ENCODE measurements around the gene BRD9.
"Not testable (repeated sequence)": the region's sequence is repeated elsewhere in the genome, so short reads cannot be mapped to it uniquely, and the experiment has no call there.

The BRD9 gene

DNA sequence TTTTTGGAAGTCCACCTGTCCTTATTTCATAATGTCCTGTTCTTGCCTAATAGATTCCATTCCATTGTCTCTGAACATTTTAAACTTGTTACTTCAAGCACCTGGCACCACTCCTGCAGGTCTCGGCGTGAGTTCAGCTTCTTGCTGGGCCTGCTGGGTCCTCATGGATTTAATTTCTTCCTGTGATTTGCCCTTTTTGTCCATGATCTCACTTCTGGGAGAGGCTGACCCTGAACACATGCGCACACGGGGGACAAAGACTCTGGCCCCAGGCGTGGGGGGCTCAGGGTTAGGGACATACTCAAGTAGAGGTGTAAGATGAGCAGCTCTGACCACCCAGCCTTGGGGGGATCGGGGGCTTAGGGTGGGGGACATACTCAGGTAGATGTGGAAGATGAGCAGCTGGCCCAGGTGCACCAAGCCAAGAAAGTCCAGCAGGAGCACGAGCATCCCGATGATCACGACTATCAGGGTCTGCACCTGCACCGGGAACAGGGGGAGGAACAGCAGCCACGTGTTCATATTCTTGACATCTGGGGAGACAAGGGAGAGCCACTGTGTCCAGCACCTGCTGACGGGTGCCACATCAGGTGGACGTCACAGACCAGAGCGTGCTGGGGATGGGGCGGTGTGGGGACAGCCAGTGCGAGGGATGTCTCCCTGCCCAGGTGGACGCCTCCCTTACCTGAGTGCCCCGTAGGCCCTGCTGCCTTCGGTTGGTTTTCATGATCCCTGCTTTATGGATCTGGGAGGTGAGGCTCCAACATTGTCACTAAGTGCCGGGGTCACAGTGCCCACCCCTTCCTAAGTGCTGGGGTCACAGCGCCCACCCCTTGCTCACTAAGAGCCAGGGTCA is 52.3 kb downstream of the BRD9 start:
- not testable (repeated sequence) for H3K4me3 ChIP-seq (ENCODE audit: low read depth, low read length); DNase-seq (ENCODE audit: low read depth)

GRCh38 chr5:838431-838851 is 54.2 kb downstream of the BRD9 start:
- not testable (repeated sequence) for H3K4me3 ChIP-seq (ENCODE audit: low read depth, low read length); DNase-seq (ENCODE audit: low read depth)

GRCh38 chr5:837621-838121 is 54.9 kb downstream of the BRD9 start:
- not testable (repeated sequence) for DNase-seq (ENCODE audit: low read depth); H3K4me3 ChIP-seq (ENCODE audit: low read depth, low read length)

DNA sequence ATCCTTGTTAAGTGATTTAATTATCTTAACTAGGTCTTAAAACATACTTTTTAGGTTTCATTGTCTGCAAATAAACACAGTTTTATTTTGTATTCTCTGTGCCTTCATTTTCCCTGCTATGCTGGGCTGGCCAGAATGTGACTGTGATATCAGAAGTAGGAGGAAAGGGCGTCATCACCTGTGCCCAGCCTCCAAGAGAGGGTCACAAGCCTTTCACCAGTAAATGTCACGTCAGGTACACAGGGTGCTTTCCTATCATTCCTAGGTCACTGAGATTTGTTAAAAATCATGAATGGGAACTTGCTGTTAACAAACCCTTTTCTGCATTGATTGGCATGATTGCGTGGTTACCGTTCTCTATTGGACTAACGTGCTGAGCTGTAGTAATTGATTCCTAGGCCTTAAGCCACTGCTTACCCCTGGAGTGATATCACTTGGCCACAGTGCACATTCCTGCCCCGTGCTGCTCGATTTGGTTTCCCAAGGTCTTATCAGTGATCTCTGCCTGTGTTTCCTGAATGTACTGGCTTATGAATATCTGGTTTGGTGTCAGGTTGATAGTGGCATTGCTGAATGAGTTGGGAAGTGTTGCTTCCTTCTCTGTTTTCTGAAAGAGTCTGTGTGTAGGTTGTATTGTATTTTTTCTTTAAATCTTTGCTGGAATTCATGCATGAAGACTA is 56.5 kb downstream of the BRD9 start:
- H3K4me3 ChIP-seq (ENCODE audit: low read depth, low read length); DNase-seq (ENCODE audit: low read depth): not testable (repeated sequence)

- not testable (repeated sequence) for DNase-seq (ENCODE audit: low read depth); H3K4me3 ChIP-seq (ENCODE audit: low read depth, low read length)
Observed at GRCh38 chr5:834013-834412, 58.6 kb downstream of the BRD9 start.

GRCh38 chr5:828194-828593 is 64.4 kb downstream of the BRD9 start:
- not testable (repeated sequence) for DNase-seq (ENCODE audit: low read depth)

GRCh38 chr5:825544-825943 is 67.1 kb downstream of the BRD9 start:
- H3K4me3 ChIP-seq (ENCODE audit: low read depth, low read length); DNase-seq (ENCODE audit: low read depth): not testable (repeated sequence)
- TF ChIP-seq, protein P1, sequence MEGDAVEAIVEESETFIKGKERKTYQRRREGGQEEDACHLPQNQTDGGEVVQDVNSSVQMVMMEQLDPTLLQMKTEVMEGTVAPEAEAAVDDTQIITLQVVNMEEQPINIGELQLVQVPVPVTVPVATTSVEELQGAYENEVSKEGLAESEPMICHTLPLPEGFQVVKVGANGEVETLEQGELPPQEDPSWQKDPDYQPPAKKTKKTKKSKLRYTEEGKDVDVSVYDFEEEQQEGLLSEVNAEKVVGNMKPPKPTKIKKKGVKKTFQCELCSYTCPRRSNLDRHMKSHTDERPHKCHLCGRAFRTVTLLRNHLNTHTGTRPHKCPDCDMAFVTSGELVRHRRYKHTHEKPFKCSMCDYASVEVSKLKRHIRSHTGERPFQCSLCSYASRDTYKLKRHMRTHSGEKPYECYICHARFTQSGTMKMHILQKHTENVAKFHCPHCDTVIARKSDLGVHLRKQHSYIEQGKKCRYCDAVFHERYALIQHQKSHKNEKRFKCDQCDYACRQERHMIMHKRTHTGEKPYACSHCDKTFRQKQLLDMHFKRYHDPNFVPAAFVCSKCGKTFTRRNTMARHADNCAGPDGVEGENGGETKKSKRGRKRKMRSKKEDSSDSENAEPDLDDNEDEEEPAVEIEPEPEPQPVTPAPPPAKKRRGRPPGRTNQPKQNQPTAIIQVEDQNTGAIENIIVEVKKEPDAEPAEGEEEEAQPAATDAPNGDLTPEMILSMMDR (IDR thresholded peaks at IDR 0.05; ENCODE audit: low read depth, low read length) = peak; percentile 6

More at GRCh38 chr5:828194-828593, 64.4 kb downstream of the BRD9 start:
- H3K4me3 ChIP-seq (ENCODE audit: low read depth, low read length) = not testable (repeated sequence)

- TF ChIP-seq, protein P1 (IDR thresholded peaks at IDR 0.05; ENCODE audit: low read depth, low read length) = no peak
- H3K4me3 ChIP-seq (ENCODE audit: low read depth, low read length) = no peak overlapping the region
- no peak for DNase-seq (ENCODE audit: low read depth)
Observed at GRCh38 chr5:821504-821903, 71.1 kb downstream of the BRD9 start.

DNA sequence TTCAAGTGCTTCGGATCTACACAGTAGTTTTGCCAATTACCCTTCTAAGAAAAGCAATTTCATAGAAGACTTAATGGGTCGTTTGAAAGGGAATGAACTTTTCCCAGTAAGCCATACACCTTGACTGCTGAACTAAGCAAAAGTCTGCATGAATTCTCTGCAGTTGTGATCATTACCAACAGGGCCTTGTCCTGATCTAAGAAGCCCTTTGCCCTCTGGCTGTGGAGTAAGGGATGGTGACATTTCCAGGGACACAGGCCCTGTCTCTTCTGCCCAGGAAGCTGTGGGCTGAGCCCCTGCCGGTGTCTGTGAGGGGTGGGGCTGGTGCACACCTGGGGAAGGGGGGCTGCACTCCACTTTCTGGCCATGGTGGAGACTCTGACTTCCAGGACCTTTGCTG is 72.4 kb downstream of the BRD9 start:
- no peak for DNase-seq (ENCODE audit: low read depth)
- TF ChIP-seq, protein P1 (IDR thresholded peaks at IDR 0.05; ENCODE audit: low read depth, low read length) = no peak
- no peak for TF ChIP-seq MAX (IDR thresholded peaks at IDR 0.05; ENCODE audit: low read depth, low read length)
- no peak for TF ChIP-seq POLR2A (IDR thresholded peaks at IDR 0.05; ENCODE audit: extremely low read depth, insufficient read length)
- TF ChIP-seq MYC (IDR thresholded peaks at IDR 0.05; ENCODE audit: low read depth, low read length) = no peak
- H3K4me3 ChIP-seq (ENCODE audit: low read depth, low read length) = no peak overlapping the region

Measured in NB4 (cell line).